ENCODE data around the gene CTXND2.

The CTXND2 gene

DNA sequence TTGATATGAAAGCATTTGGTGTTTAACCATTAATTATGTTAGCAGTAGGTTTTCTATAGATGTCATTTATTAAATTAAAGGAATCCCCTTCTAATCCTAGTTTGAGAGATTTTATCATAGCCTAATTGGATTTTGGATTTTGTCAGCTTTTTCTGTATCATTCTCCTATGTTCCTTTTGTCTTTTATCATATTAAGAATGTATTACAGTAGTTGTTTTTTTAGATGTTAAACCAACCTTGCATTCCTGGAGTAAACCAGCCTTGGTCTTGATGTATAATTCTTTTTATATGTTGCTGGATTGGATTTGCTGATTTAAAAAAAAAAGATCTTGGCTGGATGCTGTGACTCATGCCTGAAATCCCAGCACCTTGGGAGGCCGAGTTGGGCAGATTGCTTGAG is 44.8 kb downstream of the CTXND2 start:
- DNase-seq (ENCODE audit: extremely low read depth, low read depth), result no peak
- H3K4me3 ChIP-seq (replicated peaks; ENCODE audit: low read depth, low read length), result no peak overlapping the region
- TF ChIP-seq, protein P1, sequence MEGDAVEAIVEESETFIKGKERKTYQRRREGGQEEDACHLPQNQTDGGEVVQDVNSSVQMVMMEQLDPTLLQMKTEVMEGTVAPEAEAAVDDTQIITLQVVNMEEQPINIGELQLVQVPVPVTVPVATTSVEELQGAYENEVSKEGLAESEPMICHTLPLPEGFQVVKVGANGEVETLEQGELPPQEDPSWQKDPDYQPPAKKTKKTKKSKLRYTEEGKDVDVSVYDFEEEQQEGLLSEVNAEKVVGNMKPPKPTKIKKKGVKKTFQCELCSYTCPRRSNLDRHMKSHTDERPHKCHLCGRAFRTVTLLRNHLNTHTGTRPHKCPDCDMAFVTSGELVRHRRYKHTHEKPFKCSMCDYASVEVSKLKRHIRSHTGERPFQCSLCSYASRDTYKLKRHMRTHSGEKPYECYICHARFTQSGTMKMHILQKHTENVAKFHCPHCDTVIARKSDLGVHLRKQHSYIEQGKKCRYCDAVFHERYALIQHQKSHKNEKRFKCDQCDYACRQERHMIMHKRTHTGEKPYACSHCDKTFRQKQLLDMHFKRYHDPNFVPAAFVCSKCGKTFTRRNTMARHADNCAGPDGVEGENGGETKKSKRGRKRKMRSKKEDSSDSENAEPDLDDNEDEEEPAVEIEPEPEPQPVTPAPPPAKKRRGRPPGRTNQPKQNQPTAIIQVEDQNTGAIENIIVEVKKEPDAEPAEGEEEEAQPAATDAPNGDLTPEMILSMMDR (IDR thresholded peaks at IDR 0.05; ENCODE audit: low read depth, low read length, missing control alignments), result no peak

DNA sequence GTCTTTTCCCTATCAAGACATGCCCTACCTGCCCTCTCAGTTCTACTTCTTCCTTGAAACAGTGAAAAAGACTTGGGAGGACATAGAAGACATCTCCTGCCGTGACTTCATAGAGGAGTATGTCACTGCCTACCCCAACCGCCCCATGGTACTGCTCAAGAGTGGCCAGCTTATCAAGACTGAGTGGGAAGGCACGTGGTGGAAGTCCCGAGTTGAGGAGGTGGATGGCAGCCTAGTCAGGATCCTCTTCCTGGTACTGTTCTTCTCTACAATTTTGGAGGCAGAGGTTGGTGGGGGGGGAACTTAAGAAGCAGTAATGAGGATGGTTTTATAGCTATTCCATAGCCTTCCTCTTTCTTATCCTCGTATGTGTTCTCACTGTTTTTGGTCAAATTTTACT is 57.9 kb downstream of the CTXND2 start:
- H3K4me3 ChIP-seq (replicated peaks; ENCODE audit: low read depth, low read length), result no peak overlapping the region
- TF ChIP-seq, protein P1 (IDR thresholded peaks at IDR 0.05; ENCODE audit: low read depth, low read length, missing control alignments), result no peak
- DNase-seq (ENCODE audit: extremely low read depth, low read depth), result no peak

DNA sequence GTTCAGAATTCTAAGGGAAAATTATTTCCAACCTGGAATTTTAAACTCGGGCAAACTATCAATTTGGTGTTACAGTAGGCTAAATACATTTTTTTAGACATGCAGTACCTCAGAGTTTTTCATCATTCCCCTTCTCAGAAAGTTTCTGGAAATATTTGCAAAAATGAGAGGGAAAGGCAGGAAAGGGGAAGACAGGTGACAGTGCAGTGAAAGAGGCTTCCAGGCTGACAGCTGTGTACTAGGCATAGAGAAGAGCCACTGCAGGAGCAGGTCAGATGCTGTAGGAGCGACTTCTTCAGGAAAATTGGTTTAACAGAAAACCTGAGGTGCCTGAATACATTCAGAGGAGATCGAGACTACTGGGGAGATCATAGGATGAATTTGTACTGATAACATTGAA is 67.8 kb downstream of the CTXND2 start:
- no peak overlapping the region for H3K4me3 ChIP-seq (replicated peaks; ENCODE audit: low read depth, low read length)
- no peak for DNase-seq (ENCODE audit: extremely low read depth, low read depth)
- TF ChIP-seq, protein P1 (IDR thresholded peaks at IDR 0.05; ENCODE audit: low read depth, low read length, missing control alignments), result no peak

GRCh38 chr1:150955280-150955679 is 68.3 kb downstream of the CTXND2 start:
- DNase-seq (ENCODE audit: extremely low read depth, low read depth), result no peak
- no peak overlapping the region for H3K4me3 ChIP-seq (replicated peaks; ENCODE audit: low read depth, low read length)
- TF ChIP-seq, protein P1 (IDR thresholded peaks at IDR 0.05; ENCODE audit: low read depth, low read length, missing control alignments), result no peak

- H3K4me3 ChIP-seq (replicated peaks; ENCODE audit: low read depth, low read length), result no peak overlapping the region
- TF ChIP-seq, protein P1 (IDR thresholded peaks at IDR 0.05; ENCODE audit: low read depth, low read length, missing control alignments), result no peak
- no peak for DNase-seq (ENCODE audit: extremely low read depth, low read depth)
These were observed 70.7 kb downstream of the CTXND2 start for GRCh38 chr1:150957666-150958065.

DNA sequence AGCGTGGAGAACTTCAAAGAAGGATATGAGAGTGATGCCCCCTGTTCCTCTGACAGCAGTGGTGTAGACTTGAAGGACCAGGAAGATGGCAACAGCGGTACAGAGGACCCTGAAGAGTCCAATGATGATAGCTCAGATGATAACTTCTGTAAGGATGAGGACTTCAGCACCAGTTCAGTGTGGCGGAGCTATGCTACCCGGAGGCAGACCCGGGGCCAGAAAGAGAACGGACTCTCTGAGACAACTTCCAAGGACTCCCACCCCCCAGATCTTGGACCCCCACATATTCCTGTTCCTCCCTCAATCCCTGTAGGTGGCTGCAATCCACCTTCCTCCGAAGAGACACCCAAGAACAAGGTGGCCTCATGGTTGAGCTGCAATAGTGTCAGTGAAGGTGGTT is 73.7 kb downstream of the CTXND2 start:
- no peak for DNase-seq (ENCODE audit: extremely low read depth, low read depth)
- no peak overlapping the region for H3K4me3 ChIP-seq (replicated peaks; ENCODE audit: low read depth, low read length)
- TF ChIP-seq, protein P1 (IDR thresholded peaks at IDR 0.05; ENCODE audit: low read depth, low read length, missing control alignments), result no peak

- DNase-seq (ENCODE audit: extremely low read depth, low read depth), result no peak
- TF ChIP-seq, protein P1 (IDR thresholded peaks at IDR 0.05; ENCODE audit: low read depth, low read length, missing control alignments), result no peak
- H3K4me3 ChIP-seq (replicated peaks; ENCODE audit: low read depth, low read length), result no peak overlapping the region
These were observed 74.8 kb downstream of the CTXND2 start for GRCh38 chr1:150961756-150962155.

Measured in HFF-Myc (cell line).